OCI-LY7 (cell line): ENCODE measurements around the gene SERINC2. TPM values are rescaled to one million over a fixed set of nuclear protein-coding genes. Genes with fewer than 3 reads are reported as not detected.

Experiments
- BruUV-seq: library from RNA; stranded (reverse); fragments of 400-500 nt; replicated peaks from 2 replicates; lab custom pipeline; 2021; lab: Mats Ljungman, UMichigan
- CTCF ChIA-PET: fragments of 300-600 bp; sonication (Branson Sonifier 250); formaldehyde crosslinking; loops from one replicate; lab custom pipeline; 2022; ENCODE audit warnings: antibody characterized with exemption; ENCODE audit not compliant: unreplicated experiment; lab: Charles Lee
- POLR2A ChIA-PET: fragments of 300-600 bp; sonication (Branson Sonifier 250); formaldehyde crosslinking; loops from one replicate; lab custom pipeline; 2022; ENCODE audit warnings: antibody characterized with exemption; lab: Charles Lee
- DNase-seq: peaks from one replicate; pipeline ENCODE4 v3.0.0-alpha.2; 2015; ENCODE audit warnings: low spot score
- H2AFZ ChIP-seq: fragments of 200-600 bp; sonication (generic), shearing (Covaris generic); 2 replicates; pipeline ENCODE4 v1.6.1; 2014; ENCODE audit warnings: mild to moderate bottlenecking, antibody characterized with exemption, low read length, moderate library complexity
- H3K27ac ChIP-seq: fragments of 200-600 bp; sonication (generic); 2 replicates; pipeline ENCODE4 v1.5.1; 2014; ENCODE audit warnings: mixed run types, low read depth, mild to moderate bottlenecking, moderate library complexity, low read length, inconsistent platforms; ENCODE audit not compliant: poor library complexity, severe bottlenecking
- H3K36me3 ChIP-seq: fragments of 200-600 bp; sonication (generic); 2 replicates; pipeline ENCODE4 v1.6.1; 2014; ENCODE audit warnings: mild to moderate bottlenecking, antibody characterized with exemption, low read length, moderate library complexity, mixed read lengths; ENCODE audit not compliant: insufficient read depth
- H3K4me1 ChIP-seq: fragments of 200-600 bp; sonication (generic); 2 replicates; pipeline ENCODE4 v1.5.1; 2014; ENCODE audit warnings: mild to moderate bottlenecking, low read length; ENCODE audit not compliant: insufficient read depth, poor library complexity, severe bottlenecking
- H3K4me2 ChIP-seq: fragments of 200-600 bp; sonication (generic); 2 replicates; pipeline ENCODE4 v1.6.1; 2014; ENCODE audit warnings: mild to moderate bottlenecking, low read length
- H3K4me3 ChIP-seq: fragments of 200-600 bp; sonication (generic); 2 replicates; pipeline ENCODE4 v1.5.1; 2014; ENCODE audit warnings: mild to moderate bottlenecking, low read depth, low read length; ENCODE audit not compliant: poor library complexity, severe bottlenecking
- H3K79me2 ChIP-seq: fragments of 200-600 bp; sonication (generic); 2 replicates; pipeline ENCODE4 v1.6.1; 2016; ENCODE audit warnings: low read depth, mild to moderate bottlenecking, low read length, moderate library complexity, mixed read lengths; ENCODE audit not compliant: insufficient read depth
- H3K9me2 ChIP-seq: fragments of 200-600 bp; sonication (generic); 2 replicates; pipeline ENCODE4 v1.6.1; 2016; ENCODE audit warnings: mild to moderate bottlenecking, low read length, mixed read lengths; ENCODE audit not compliant: insufficient read depth
- H3K9me3 ChIP-seq: fragments of 200-600 bp; sonication (generic); 2 replicates; pipeline ENCODE4 v1.6.1; 2014; ENCODE audit warnings: mild to moderate bottlenecking, mixed run types, low read length, mixed read lengths
- H4K20me1 ChIP-seq: fragments of 200-600 bp; sonication (generic); 2 replicates; pipeline ENCODE4 v1.6.1; 2014; ENCODE audit warnings: mild to moderate bottlenecking, antibody characterized with exemption, low read length, moderate library complexity, mixed read lengths; ENCODE audit not compliant: insufficient read depth
- CTCF ChIP-seq: fragments of 200-600 bp; sonication (generic); conservative IDR thresholded peaks from 2 replicates; pipeline ENCODE4 v1.5.1; 2014; ENCODE audit warnings: mild to moderate bottlenecking, antibody characterized with exemption, low read length, moderate library complexity, mixed read lengths
- EZH2phosphoT487 ChIP-seq: fragments of 200-600 bp; sonication (generic); IDR thresholded peaks from 2 replicates; pipeline ENCODE4 v1.6.1; 2018; ENCODE audit warnings: low read depth, borderline replicate concordance, mild to moderate bottlenecking, mixed run types, antibody characterized with exemption, low read length, moderate library complexity, mixed read lengths
- intact Hi-C: fragments of 100-400 bp; cut with micrococcal nuclease; formaldehyde crosslinking; loops from one replicate; pipeline ENCODE4 v1.10.0; 2022; ENCODE audit not compliant: unreplicated experiment
- total RNA-seq, 2 experiments: library from RNA; depleted of rRNA in 1 of 2; stranded (reverse); fragments of >200 nt in 1 of 2; shearing (Covaris generic) in 1 of 2; gene quantifications; 2 replicates each; pipeline ENCODE4 v1.2.3, GENCODE V29; 2014 to 2022

SERINC2 gene
- total RNA-seq, 2 experiments from 2014 or later: 3.5 to 11.1 TPM

GRCh38 chr1:31393463-31393862, 19.6 kb upstream of the SERINC2 start:
- POLR2A ChIA-PET: interaction anchor here (0.6 to 1.6 kb wide), 2 partner anchors 20 to 30 kb away, joined by 3 read pairs; no protein-coding TSS in a partner anchor
- H3K9me2 ChIP-seq: no peaks in the 10 kb centered on the region
- no peak overlapping the region for H3K27ac ChIP-seq
- H3K4me2 ChIP-seq: no peak overlapping the region
- H3K4me3 ChIP-seq: no peak overlapping the region
- H3K36me3 ChIP-seq: no peaks in the 10 kb centered on the region
- intact Hi-C loops: no loop called here
- no peaks in the 10 kb centered on the region for H3K9me3 ChIP-seq
- no TSS peak for BruUV-seq
- peaks cover 14% of the 10 kb centered on the region for H3K4me1 ChIP-seq
- CTCF ChIA-PET: interaction anchor here (3.5 kb wide), 1 partner anchor 156 kb away, joined by 23 read pairs; no protein-coding TSS in a partner anchor
- H3K79me2 ChIP-seq: no peaks in the 10 kb centered on the region
- no peak for DNase-seq
- no peaks in the 10 kb centered on the region for H4K20me1 ChIP-seq
- H2AFZ ChIP-seq: no peak overlapping the region
- TF ChIP-seq CTCF (no peak), EZH2phosphoT487 (no peak)

- no peaks in the 10 kb centered on the region for H3K79me2 ChIP-seq
- intact Hi-C loops: loop anchor here (1.0 kb wide), 1 partner anchor 155 kb away; no protein-coding TSS in a partner anchor
- CTCF ChIA-PET: interaction anchor here (0.9 to 3.5 kb wide), 3 partner anchors 28 to 154 kb away, joined by 3 to 23 read pairs (median 3); no protein-coding TSS in a partner anchor
Observed at GRCh38 chr1:31394584-31395193, 18.3 kb upstream of the SERINC2 start.

More at GRCh38 chr1:31394584-31395193, 18.3 kb upstream of the SERINC2 start:
- Histone ChIP-seq H3K27ac (no peak overlapping the region), H2AFZ (peak overlapping the region; percentile 98), H3K4me1 (peaks cover 14% of the 10 kb centered on the region), H4K20me1 (no peaks in the 10 kb centered on the region), H3K9me2 (no peaks in the 10 kb centered on the region), H3K4me2 (peak overlapping the region; percentile 95), H3K36me3 (no peaks in the 10 kb centered on the region), H3K9me3 (no peaks in the 10 kb centered on the region), H3K4me3 (peak overlapping the region; percentile 62)
- peak; percentile 82 for DNase-seq
- no TSS peak for BruUV-seq
- POLR2A ChIA-PET: interaction anchor here (0.6 to 1.6 kb wide), 6 partner anchors 29 to 469 kb away, joined by 3 read pairs; partner anchors contain the start of genes SNRNP40 and ZCCHC17
- TF ChIP-seq EZH2phosphoT487: no peak
- TF ChIP-seq CTCF: peak; percentile 89
